Measurements from ENCODE around the gene LYZ.
"Not testable (repeated sequence)": the region's sequence is repeated elsewhere in the genome, so short reads cannot be mapped to it uniquely, and the experiment has no call there.

The LYZ gene

GRCh38 chr12:69348162-69348938 lies at the start of gene LYZ:
TSS of gene LYZ (plus strand) at chr12:69348381. CDS start at chr12:69348409, 28 bp downstream.
- no peak for DNase-seq (ENCODE audit: low read depth in 2 of 2)

DNA sequence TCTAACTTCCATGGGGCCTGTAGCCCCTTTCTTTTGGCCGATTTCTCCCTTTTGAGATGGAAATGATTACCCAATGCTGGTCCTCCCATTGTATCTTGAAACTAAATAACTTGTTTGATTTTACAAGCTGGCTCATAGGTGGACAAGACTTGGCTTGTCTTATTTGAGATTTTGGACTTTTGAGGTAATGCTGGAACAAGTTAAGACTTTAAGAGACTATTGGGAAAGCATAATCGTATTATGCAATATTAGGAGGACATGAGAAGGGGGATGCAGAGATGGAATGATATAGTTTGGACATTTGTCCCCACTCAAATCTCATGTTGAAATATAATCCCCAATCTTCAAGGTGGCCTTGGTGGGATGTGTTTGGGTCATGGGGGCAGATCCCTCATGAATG lies 49.2 kb upstream of the LYZ start:
- DNase-seq (ENCODE audit: low read depth in 2 of 2): no peak

DNA sequence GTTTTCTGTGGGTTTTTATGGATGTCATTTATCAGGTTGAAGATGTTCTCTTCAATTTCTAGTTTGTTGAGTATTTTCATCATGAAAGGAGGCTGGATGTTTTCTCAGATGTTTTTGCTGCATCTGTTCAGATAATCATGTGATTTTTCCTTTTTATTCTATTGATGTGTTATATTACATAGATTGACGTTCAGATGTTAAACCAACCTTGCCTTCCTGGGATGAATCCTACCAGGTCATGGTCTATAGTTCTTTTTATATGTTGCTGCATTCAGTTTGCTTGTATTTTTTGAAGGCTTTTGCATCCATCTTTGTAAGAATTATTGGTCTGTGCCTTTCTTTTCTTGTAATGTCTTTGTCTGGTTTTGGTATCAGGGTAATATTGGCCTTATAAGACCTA lies 43.9 kb upstream of the LYZ start:
- DNase-seq (ENCODE audit: low read depth in 2 of 2): no peak

DNA sequence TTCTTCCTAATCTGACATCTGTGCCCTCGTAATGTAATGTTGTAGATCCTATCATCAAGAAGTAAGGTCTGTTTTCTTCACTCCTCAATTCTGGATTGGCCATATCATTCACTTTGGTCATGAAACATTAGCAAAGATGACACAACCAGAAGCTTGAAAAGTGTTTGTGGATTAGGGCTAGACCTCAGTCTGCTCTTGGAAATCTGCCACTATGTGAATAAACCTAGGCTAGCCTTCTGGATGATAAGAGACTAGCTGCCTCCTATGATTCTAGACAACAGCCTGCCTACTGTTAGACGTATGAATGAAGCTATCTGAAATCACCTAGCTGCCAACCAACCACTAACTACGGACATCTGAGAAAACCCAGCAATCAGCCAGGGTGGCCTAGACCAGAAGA lies 38.7 kb upstream of the LYZ start:
- no peak for DNase-seq (ENCODE audit: low read depth in 2 of 2)

DNA sequence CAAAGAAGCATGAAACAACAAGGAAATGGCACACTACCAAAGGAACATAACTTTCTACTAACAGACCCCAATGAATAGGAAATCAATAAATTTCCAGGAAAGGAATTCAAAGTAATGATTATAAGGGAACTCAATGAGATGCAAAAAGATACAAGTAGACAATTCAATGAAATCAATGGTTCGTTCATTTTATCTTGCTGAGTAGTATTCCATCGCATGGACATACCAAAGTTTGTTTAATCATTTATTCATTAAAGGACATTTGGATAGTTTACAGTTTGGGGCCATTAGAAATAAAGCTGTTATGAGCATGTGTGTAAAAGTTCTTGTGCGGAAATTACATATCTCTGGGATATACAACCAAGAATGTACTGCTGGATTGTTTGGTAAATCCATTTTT lies 35.0 kb upstream of the LYZ start:
- DNase-seq (ENCODE audit: low read depth in 2 of 2): no peak

DNA sequence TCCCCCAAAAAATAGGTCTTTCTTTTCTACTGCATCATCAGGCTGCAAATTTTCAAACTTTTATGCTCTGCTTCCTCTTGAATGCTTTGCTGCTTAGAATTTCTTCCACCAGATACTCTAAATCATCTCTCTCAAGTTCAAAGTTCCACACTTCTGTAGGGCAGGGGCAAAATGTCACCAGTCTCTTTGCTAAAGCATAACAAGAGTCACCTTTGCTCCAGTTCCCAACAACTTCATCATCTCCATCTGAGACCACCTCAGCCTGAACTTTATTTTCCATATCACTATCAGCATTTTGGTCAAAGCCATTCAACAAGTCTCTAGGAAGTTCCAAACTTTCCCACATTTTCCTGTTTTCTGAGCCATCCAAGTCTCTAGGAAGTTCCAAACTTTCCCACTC lies 31.4 kb upstream of the LYZ start:
- not testable (repeated sequence) for DNase-seq (ENCODE audit: low read depth in 2 of 2)

DNA sequence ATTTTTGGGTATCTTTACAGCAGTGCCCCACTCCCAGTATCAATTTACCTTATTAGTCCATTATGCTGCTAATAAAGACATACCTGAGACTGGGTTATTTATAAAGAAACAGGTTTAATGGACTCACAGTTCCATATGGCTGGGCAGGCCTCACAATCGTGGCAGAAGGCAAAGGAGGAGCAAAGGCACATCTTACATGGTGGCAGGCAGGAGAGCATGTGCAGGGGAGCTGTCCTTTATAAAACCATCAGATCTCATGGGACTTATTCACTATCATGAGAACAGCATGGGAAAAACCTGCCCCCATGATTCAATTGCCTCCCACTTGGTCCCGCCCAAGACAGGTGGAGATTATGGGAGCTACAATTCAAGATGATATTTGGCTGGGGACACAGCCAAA lies 30.9 kb upstream of the LYZ start:
- DNase-seq (ENCODE audit: low read depth in 2 of 2): not testable (repeated sequence)

- DNase-seq (ENCODE audit: low read depth in 2 of 2): no peak
These were observed 30.0 kb upstream of the LYZ start for GRCh38 chr12:69318225-69318624.

GRCh38 chr12:69321351-69321750 lies 26.8 kb upstream of the LYZ start:
- no peak for DNase-seq (ENCODE audit: low read depth in 2 of 2)

DNA sequence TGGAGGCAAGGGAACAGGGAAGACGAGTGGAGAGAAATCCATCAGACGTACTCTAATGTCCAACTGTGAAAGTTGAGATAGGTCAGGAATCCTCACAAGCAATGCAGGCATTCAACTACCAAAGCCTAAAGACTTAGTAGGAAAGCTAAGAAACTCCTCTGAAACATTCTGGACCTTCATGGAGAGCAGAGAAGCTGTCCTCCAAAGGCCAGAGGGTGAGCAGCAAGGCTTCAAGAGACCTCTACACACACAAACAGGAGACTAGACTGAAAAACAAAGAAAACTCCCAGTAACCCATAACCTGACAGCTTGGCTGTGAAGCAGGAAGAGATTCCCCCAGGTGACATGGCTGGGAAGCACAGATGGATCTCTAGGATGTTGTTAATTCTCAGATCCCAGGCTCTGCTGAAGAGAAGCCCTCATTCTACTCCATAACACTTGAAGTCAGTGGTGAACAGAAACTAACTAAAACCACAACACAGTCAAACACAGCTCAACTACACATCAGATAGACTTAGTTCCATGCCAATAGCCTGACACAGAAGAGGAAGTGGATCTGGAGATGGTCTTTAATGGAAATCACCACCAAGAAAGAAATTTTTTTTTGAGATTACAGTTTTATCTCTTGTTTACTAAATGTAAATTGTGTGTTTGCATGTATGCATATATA lies 23.2 kb upstream of the LYZ start:
- no peak for DNase-seq (ENCODE audit: low read depth in 2 of 2)

- DNase-seq (ENCODE audit: low read depth in 2 of 2): no peak
These were observed 19.8 kb upstream of the LYZ start for GRCh38 chr12:69328426-69328825.

GRCh38 chr12:69329669-69330428 lies 18.3 kb upstream of the LYZ start:
- no peak for DNase-seq (ENCODE audit: low read depth in 2 of 2)

GRCh38 chr12:69330475-69331473 lies 17.4 kb upstream of the LYZ start:
- peak; percentile 16 to 43 for DNase-seq (ENCODE audit: low read depth in 2 of 2)

GRCh38 chr12:69331519-69331908 lies 16.7 kb upstream of the LYZ start:
- no peak for DNase-seq (ENCODE audit: low read depth in 2 of 2)

GRCh38 chr12:69331909-69332684 lies 16.1 kb upstream of the LYZ start:
- DNase-seq (ENCODE audit: low read depth in 2 of 2): no peak

GRCh38 chr12:69332815-69333358 lies 15.3 kb upstream of the LYZ start:
- DNase-seq (ENCODE audit: low read depth in 2 of 2): no peak

DNA sequence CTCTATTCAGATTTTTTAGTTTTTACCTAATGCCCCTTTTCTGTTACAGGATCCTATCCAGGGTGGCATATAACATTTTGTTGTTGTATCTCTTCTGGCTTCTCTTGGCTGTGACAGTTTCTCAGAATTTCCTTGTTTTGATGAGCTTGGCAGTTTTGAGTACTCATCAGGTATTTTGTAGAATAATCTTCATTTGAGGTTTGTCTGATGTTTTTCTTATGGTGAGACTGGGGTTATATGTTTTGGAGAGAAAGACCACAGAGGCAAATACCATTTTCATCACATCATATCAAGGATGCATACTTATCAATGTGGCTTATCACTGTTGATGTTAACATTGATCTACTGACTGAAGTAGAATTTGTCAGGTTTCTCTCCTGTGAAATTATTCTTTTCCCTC lies 14.0 kb upstream of the LYZ start:
- DNase-seq (ENCODE audit: low read depth in 2 of 2): no peak

DNA sequence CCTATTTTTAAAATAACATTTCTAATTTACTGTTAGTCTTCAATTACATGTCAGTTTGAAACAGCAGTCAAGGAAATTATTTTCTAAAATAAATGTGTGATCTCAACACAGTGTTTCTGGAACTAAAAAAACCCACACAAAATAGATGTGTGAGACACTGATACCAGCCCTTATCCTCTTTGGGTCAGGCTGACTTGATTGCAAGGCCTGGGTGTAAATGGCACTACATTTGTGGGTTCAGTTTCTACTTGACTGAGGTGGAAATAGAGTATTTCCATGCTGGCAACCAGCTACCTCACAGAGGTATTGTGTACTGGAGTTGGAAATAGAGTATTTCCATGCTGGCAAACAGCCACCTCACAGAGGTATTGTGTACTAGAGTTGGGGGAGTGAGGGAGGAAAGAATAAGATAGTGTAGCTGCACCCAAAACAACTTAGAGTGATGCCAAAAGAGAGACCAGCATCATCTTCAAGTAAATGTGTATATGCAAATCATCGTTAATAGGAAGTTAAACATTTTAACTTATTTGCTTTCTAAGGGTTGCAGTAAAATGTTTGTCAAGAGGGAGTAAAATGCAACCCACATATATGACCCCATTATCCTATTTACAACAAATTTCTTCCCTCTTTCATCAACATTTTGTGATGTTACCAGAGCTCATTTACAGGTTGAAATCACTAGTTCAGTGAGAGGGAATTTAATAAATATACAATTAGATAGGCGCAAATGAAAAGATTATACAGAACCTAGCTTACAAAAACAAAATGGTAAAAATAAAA lies 10.7 kb upstream of the LYZ start:
- no peak for DNase-seq (ENCODE audit: low read depth in 2 of 2)

DNA sequence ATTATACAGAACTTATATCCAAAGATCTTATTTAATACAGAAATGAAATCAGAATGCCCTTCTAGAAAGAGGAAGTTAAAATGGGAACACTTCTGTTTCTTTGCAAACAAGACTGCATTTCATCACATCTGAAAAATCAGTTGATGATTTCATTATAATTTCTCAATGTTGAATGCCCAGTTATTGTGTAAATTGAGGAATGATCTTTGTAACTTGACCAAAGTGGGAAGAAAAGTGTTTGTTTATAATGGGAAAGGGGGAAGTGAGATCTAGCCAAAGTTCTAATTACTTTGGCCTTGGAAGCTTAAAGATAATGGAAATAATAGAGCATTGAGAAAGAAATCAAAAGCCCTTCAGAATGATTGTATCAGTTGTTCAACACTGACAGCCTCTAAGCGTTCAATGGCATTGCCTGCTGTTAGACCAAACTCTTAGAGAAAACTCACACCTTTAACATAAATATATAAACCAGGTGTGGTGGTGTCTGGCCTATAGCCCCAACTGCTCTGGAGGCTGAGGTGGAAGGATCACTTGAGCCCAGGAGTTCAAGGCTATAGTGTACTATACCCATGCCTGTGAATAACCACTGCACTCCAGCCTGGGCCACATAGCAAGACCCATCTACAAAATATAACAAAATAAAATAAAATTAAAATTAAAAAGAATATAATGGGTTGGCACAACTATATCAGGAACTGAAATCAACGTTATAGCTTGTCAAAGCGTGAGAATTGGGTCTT lies 9.9 kb upstream of the LYZ start:
- no peak for DNase-seq (ENCODE audit: low read depth in 2 of 2)
